ENCODE data around the gene EBP.
A peak's percentile ranks its signal among the peaks of the same experiment; 100 is the strongest.

EBP gene

GRCh38 chrX:48476919-48477318 lies 44.7 kb upstream of the EBP start:
- Histone ChIP-seq H3K27me3 (ENCODE audit: insufficient read depth, low read length) (no peaks in the 10 kb centered on the region), H3K14ac (ENCODE audit: low read length) (no peak overlapping the region), H3K27ac (ENCODE audit: low read depth, low read length) (no peak overlapping the region), H3K4me2 (ENCODE audit: low read length) (peak overlapping the region; percentile 66), H3K4me1 (ENCODE audit: control insufficient read depth in 1 of 2, insufficient read depth in 2 of 2, low read length in 2 of 2) (peaks cover 0 to 11% of the 10 kb centered on the region in 2 experiments), H3K18ac (ENCODE audit: low read length) (no peak overlapping the region), H3K79me1 (ENCODE audit: low read length) (peaks cover 9% of the 10 kb centered on the region), H3K23ac (ENCODE audit: low read length) (no peak overlapping the region), H3K4ac (ENCODE audit: low read depth, low read length) (peak overlapping the region; percentile 37), H3K9ac (ENCODE audit: low read length) (no peak overlapping the region), H3K4me3 (ENCODE audit: low read depth, low read length) (no peak overlapping the region), H3K36me3 (ENCODE audit: control insufficient read depth in 1 of 2, insufficient read depth in 2 of 2, low read length in 2 of 2) (peaks cover 20 to 26% of the 10 kb centered on the region in 2 experiments), H4K91ac (ENCODE audit: low read depth, low read length) (no peak overlapping the region), H2BK5ac (ENCODE audit: low read depth, low read length, poor library complexity) (no peak overlapping the region), H2BK12ac (ENCODE audit: low read length) (no peak overlapping the region), H4K8ac (ENCODE audit: low read depth, low read length) (no peak overlapping the region), H2AK5ac (ENCODE audit: low read length) (no peak overlapping the region), H3K9me3 (ENCODE audit: insufficient read depth, low read depth, low read length) (no peaks in the 10 kb centered on the region), H2BK120ac (ENCODE audit: insufficient read depth, low read length, poor library complexity) (no peak overlapping the region), H2AFZ (ENCODE audit: insufficient read depth, low read length, poor library complexity) (no peak overlapping the region), H4K12ac (ENCODE audit: low read depth, low read length) (no peak overlapping the region), H3K79me2 (ENCODE audit: control insufficient read depth, insufficient read depth, low read length, poor library complexity) (peaks cover 8% of the 10 kb centered on the region)
- no CpG with 5 or more reads among the region's 4 CpGs for WGBS (ENCODE audit: extremely low coverage, insufficient coverage, insufficient read length)
- no peak for DNase-seq

GRCh38 chrX:48477960-48478755 lies 43.5 kb upstream of the EBP start:
- no peak overlapping the region for H3K4ac ChIP-seq (ENCODE audit: low read depth, low read length)
- no peak overlapping the region for H3K4me2 ChIP-seq (ENCODE audit: low read length)
- peaks cover 8% of the 10 kb centered on the region for H3K79me2 ChIP-seq (ENCODE audit: control insufficient read depth, insufficient read depth, low read length, poor library complexity)
- no peak overlapping the region for H3K18ac ChIP-seq (ENCODE audit: low read length)
- no peaks in the 10 kb centered on the region for H3K27me3 ChIP-seq (ENCODE audit: insufficient read depth, low read length)
- no peak overlapping the region for H3K9ac ChIP-seq (ENCODE audit: low read length)
- no peak overlapping the region for H4K8ac ChIP-seq (ENCODE audit: low read depth, low read length)
- no peak overlapping the region for H4K12ac ChIP-seq (ENCODE audit: low read depth, low read length)
- no peak overlapping the region for H3K14ac ChIP-seq (ENCODE audit: low read length)
- no peak overlapping the region for H2AFZ ChIP-seq (ENCODE audit: insufficient read depth, low read length, poor library complexity)
- WGBS (ENCODE audit: extremely low coverage, insufficient coverage, insufficient read length) = no CpG with 5 or more reads among the region's 19 CpGs
- H3K4me3 ChIP-seq (ENCODE audit: low read depth, low read length) = no peak overlapping the region
- H3K4me1 ChIP-seq (ENCODE audit: control insufficient read depth in 1 of 2, insufficient read depth in 2 of 2, low read length in 2 of 2) = peaks cover 0 to 9% of the 10 kb centered on the region in 2 experiments
- H2AK5ac ChIP-seq (ENCODE audit: low read length) = no peak overlapping the region
- H2BK120ac ChIP-seq (ENCODE audit: insufficient read depth, low read length, poor library complexity) = no peak overlapping the region
- no peak overlapping the region for H3K27ac ChIP-seq (ENCODE audit: low read depth, low read length)
- H2BK12ac ChIP-seq (ENCODE audit: low read length) = no peak overlapping the region
- H3K9me3 ChIP-seq (ENCODE audit: insufficient read depth, low read depth, low read length) = no peaks in the 10 kb centered on the region
- H3K36me3 ChIP-seq (ENCODE audit: control insufficient read depth in 1 of 2, insufficient read depth in 2 of 2, low read length in 2 of 2) = peaks cover 28 to 34% of the 10 kb centered on the region in 2 experiments
- no peak overlapping the region for H3K23ac ChIP-seq (ENCODE audit: low read length)
- DNase-seq = no peak
- no peak overlapping the region for H4K91ac ChIP-seq (ENCODE audit: low read depth, low read length)
- peaks cover 9% of the 10 kb centered on the region for H3K79me1 ChIP-seq (ENCODE audit: low read length)
- H2BK5ac ChIP-seq (ENCODE audit: low read depth, low read length, poor library complexity) = no peak overlapping the region

- no CpG with 5 or more reads among the region's 5 CpGs for WGBS (ENCODE audit: extremely low coverage, insufficient coverage, insufficient read length)
These were observed 42.8 kb upstream of the EBP start for GRCh38 chrX:48478806-48479205.

DNA sequence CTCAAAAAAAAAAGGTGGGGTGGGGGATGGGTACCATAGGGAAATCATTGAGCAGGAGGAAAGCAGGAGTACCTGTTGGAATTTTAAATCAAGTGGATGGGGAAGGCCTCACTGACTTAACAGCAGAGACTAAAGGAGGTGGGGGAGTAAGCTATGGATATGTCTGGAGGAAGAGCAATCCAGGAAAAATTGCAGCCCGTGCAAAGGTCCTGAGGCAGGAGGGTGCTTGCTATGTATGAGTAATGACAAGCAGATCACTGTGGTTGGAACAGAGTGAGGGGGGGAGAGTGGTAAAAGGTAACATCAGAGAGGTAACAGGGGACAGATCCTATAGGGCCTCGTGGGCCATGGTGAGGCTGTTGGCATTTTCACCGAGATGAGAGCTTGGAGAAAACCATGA lies 41.5 kb upstream of the EBP start:
- Histone ChIP-seq H4K91ac (ENCODE audit: low read depth, low read length) (no peak overlapping the region), H3K23ac (ENCODE audit: low read length) (no peak overlapping the region), H3K27me3 (ENCODE audit: insufficient read depth, low read length) (no peaks in the 10 kb centered on the region), H3K79me2 (ENCODE audit: control insufficient read depth, insufficient read depth, low read length, poor library complexity) (peaks cover 8% of the 10 kb centered on the region), H4K12ac (ENCODE audit: low read depth, low read length) (no peak overlapping the region), H3K4me2 (ENCODE audit: low read length) (no peak overlapping the region), H3K9me3 (ENCODE audit: insufficient read depth, low read depth, low read length) (no peaks in the 10 kb centered on the region), H2BK12ac (ENCODE audit: low read length) (no peak overlapping the region), H3K4ac (ENCODE audit: low read depth, low read length) (no peak overlapping the region), H3K79me1 (ENCODE audit: low read length) (peaks cover 9% of the 10 kb centered on the region), H2AK5ac (ENCODE audit: low read length) (no peak overlapping the region), H3K36me3 (ENCODE audit: control insufficient read depth in 1 of 2, insufficient read depth in 2 of 2, low read length in 2 of 2) (peaks cover 35 to 43% of the 10 kb centered on the region in 2 experiments), H3K4me3 (ENCODE audit: low read depth, low read length) (no peak overlapping the region), H3K14ac (ENCODE audit: low read length) (no peak overlapping the region), H2BK5ac (ENCODE audit: low read depth, low read length, poor library complexity) (no peak overlapping the region), H2BK120ac (ENCODE audit: insufficient read depth, low read length, poor library complexity) (no peak overlapping the region), H3K27ac (ENCODE audit: low read depth, low read length) (no peak overlapping the region), H3K4me1 (ENCODE audit: control insufficient read depth in 1 of 2, insufficient read depth in 2 of 2, low read length in 2 of 2) (peaks cover 0 to 3% of the 10 kb centered on the region in 2 experiments), H4K8ac (ENCODE audit: low read depth, low read length) (no peak overlapping the region), H2AFZ (ENCODE audit: insufficient read depth, low read length, poor library complexity) (no peak overlapping the region), H3K9ac (ENCODE audit: low read length) (no peak overlapping the region), H3K18ac (ENCODE audit: low read length) (no peak overlapping the region)
- no peak for DNase-seq
- no CpG with 5 or more reads among the region's 3 CpGs for WGBS (ENCODE audit: extremely low coverage, insufficient coverage, insufficient read length)

More at GRCh38 chrX:48478806-48479205, 42.8 kb upstream of the EBP start:
- Histone ChIP-seq H4K8ac (ENCODE audit: low read depth, low read length) (no peak overlapping the region), H4K12ac (ENCODE audit: low read depth, low read length) (no peak overlapping the region), H3K27me3 (ENCODE audit: insufficient read depth, low read length) (no peaks in the 10 kb centered on the region), H3K9me3 (ENCODE audit: insufficient read depth, low read depth, low read length) (no peaks in the 10 kb centered on the region), H2BK120ac (ENCODE audit: insufficient read depth, low read length, poor library complexity) (no peak overlapping the region), H3K27ac (ENCODE audit: low read depth, low read length) (no peak overlapping the region), H2BK5ac (ENCODE audit: low read depth, low read length, poor library complexity) (no peak overlapping the region), H3K18ac (ENCODE audit: low read length) (no peak overlapping the region), H3K4ac (ENCODE audit: low read depth, low read length) (no peak overlapping the region), H3K4me2 (ENCODE audit: low read length) (no peak overlapping the region), H3K14ac (ENCODE audit: low read length) (no peak overlapping the region), H3K79me2 (ENCODE audit: control insufficient read depth, insufficient read depth, low read length, poor library complexity) (peaks cover 8% of the 10 kb centered on the region), H4K91ac (ENCODE audit: low read depth, low read length) (no peak overlapping the region), H3K79me1 (ENCODE audit: low read length) (peaks cover 9% of the 10 kb centered on the region), H3K4me1 (ENCODE audit: control insufficient read depth in 1 of 2, insufficient read depth in 2 of 2, low read length in 2 of 2) (peaks cover 0 to 4% of the 10 kb centered on the region in 2 experiments), H3K9ac (ENCODE audit: low read length) (no peak overlapping the region), H2BK12ac (ENCODE audit: low read length) (no peak overlapping the region), H3K4me3 (ENCODE audit: low read depth, low read length) (no peak overlapping the region), H3K36me3 (ENCODE audit: control insufficient read depth in 1 of 2, insufficient read depth in 2 of 2, low read length in 2 of 2) (peaks cover 32 to 37% of the 10 kb centered on the region in 2 experiments), H3K23ac (ENCODE audit: low read length) (no peak overlapping the region), H2AK5ac (ENCODE audit: low read length) (no peak overlapping the region), H2AFZ (ENCODE audit: insufficient read depth, low read length, poor library complexity) (no peak overlapping the region)
- DNase-seq = no peak

All from trophoblast cell (in vitro differentiated cells and primary cell).